ENCODE measurements around the gene QSOX1.

- no peak for TF ChIP-seq CTCF (conservative IDR thresholded peaks at IDR 0.05; ENCODE audit: low read depth, low read length)
- TF ChIP-seq EZH2 (IDR thresholded peaks at IDR 0.05; ENCODE audit: low read length, unreplicated experiment), result no peak
These were observed 19.3 kb downstream of the QSOX1 start for GRCh38 chr1:180173952-180174351.

Measured in PC-3 (cell line).